A673 (cell line): ENCODE data around the gene GOSR1. TPM values are rescaled to one million over a fixed set of nuclear protein-coding genes. Genes with fewer than 3 reads are reported as not detected.

Source experiments
- BruUV-seq: library from RNA; stranded (reverse); fragments of 400-500 nt; replicated peaks from 2 replicates; lab custom pipeline; 2021; lab: Mats Ljungman, UMichigan
- CTCF ChIA-PET: fragments of 300-600 bp; sonication (Branson Sonifier 250); formaldehyde crosslinking; loops from one replicate; lab custom pipeline; 2022; ENCODE audit warnings: antibody characterized with exemption; lab: Charles Lee
- POLR2A ChIA-PET: fragments of 300-600 bp; sonication (Branson Sonifier 250); formaldehyde crosslinking; loops from one replicate; lab custom pipeline; 2022; ENCODE audit warnings: antibody characterized with exemption; ENCODE audit not compliant: low non-redundant PET; lab: Charles Lee
- DNase-seq: peaks from one replicate; pipeline ENCODE4 v3.0.0-alpha.2; 2015; ENCODE audit warnings: low spot score
- H3K27ac ChIP-seq: fragments of 200-600 bp; sonication (generic); 2 replicates; pipeline ENCODE4 v1.5.1; 2016; ENCODE audit warnings: mixed run types, low read depth, mild to moderate bottlenecking, mixed read lengths, antibody characterized with exemption, low read length; ENCODE audit not compliant: poor library complexity, severe bottlenecking
- H3K27me3 ChIP-seq: fragments of 200-600 bp; sonication (generic); replicated peaks from 2 replicates; pipeline ENCODE4 v1.6.1; 2017; ENCODE audit warnings: mixed run types, low read depth, mild to moderate bottlenecking, mixed read lengths, antibody characterized with exemption, low read length; ENCODE audit not compliant: insufficient read depth, poor library complexity
- H3K36me3 ChIP-seq: fragments of 200-600 bp; sonication (generic); 2 replicates; pipeline ENCODE4 v1.6.1; 2016; ENCODE audit warnings: mixed run types, mild to moderate bottlenecking, mixed read lengths, antibody characterized with exemption, low read length; ENCODE audit not compliant: insufficient read depth, poor library complexity, severe bottlenecking
- H3K4me1 ChIP-seq: fragments of 200-600 bp; sonication (generic); 2 replicates; pipeline ENCODE4 v1.6.1; 2017; ENCODE audit warnings: mixed run types, mild to moderate bottlenecking, mixed read lengths, antibody characterized with exemption, low read length; ENCODE audit not compliant: insufficient read depth, poor library complexity, severe bottlenecking
- H3K4me3 ChIP-seq: fragments of 200-600 bp; sonication (generic); 2 replicates; pipeline ENCODE4 v1.5.1; 2016; ENCODE audit warnings: low read depth, mixed run types, mild to moderate bottlenecking, mixed read lengths, low read length; ENCODE audit not compliant: poor library complexity, severe bottlenecking
- H3K9me3 ChIP-seq: fragments of 200-600 bp; sonication (generic); 2 replicates; pipeline ENCODE4 v1.6.1; 2016; ENCODE audit warnings: mixed run types, low read depth, mild to moderate bottlenecking, mixed read lengths, antibody characterized with exemption, low read length; ENCODE audit not compliant: poor library complexity, severe bottlenecking
- CTCF ChIP-seq: fragments of 300-800, 200-600 bp; sonication (generic); conservative IDR thresholded peaks from 2 replicates; pipeline ENCODE4 v1.5.1; 2017; ENCODE audit warnings: low read depth, mild to moderate bottlenecking, antibody characterized with exemption, low read length, moderate library complexity, mixed read lengths
- EZH2 ChIP-seq: fragments of 200-600 bp; sonication (generic); IDR thresholded peaks from 2 replicates; pipeline ENCODE4 v1.6.1; 2017; ENCODE audit warnings: borderline replicate concordance, low read depth, mild to moderate bottlenecking, mixed read lengths, antibody characterized with exemption, low read length; ENCODE audit not compliant: poor library complexity, severe bottlenecking
- intact Hi-C: fragments of 100-400 bp; cut with micrococcal nuclease; formaldehyde crosslinking; loops from one replicate; pipeline ENCODE4 v1.10.0; 2022; ENCODE audit not compliant: unreplicated experiment
- total RNA-seq: library from RNA; stranded (reverse); gene quantifications from 2 replicates; pipeline ENCODE4 v1.2.3, GENCODE V29; 2021

The GOSR1 gene
- total RNA-seq, 1 experiment from 2014 or later: 69.1 TPM

GRCh38 chr17:30503558-30503957 lies 26.4 kb downstream of the GOSR1 start:
- POLR2A ChIA-PET: no interaction called here
- no peaks in the 10 kb centered on the region for H3K9me3 ChIP-seq
- DNase-seq: no peak
- H3K27ac ChIP-seq: no peak overlapping the region
- TF ChIP-seq CTCF (no peak), EZH2 (no peak)
- CTCF ChIA-PET: no interaction called here
- no peak overlapping the region for H3K4me3 ChIP-seq
- no peaks in the 10 kb centered on the region for H3K4me1 ChIP-seq
- intact Hi-C loops: loop anchor here (10.0 kb wide), 1 partner anchor 51 kb away; no protein-coding TSS in a partner anchor
- BruUV-seq: no TSS peak
- H3K36me3 ChIP-seq: peaks cover 35% of the 10 kb centered on the region
- no peaks in the 10 kb centered on the region for H3K27me3 ChIP-seq

GRCh38 chr17:30505868-30506417 lies 28.7 kb downstream of the GOSR1 start:
- no peak overlapping the region for H3K27ac ChIP-seq
- TF ChIP-seq CTCF: no peak
- no peak for TF ChIP-seq EZH2
- DNase-seq: no peak
- ChIA-PET CTCF (no interaction called here), POLR2A (no interaction called here)
- no peaks in the 10 kb centered on the region for H3K27me3 ChIP-seq
- H3K4me3 ChIP-seq: no peak overlapping the region
- H3K36me3 ChIP-seq: peaks cover 28% of the 10 kb centered on the region
- intact Hi-C loops: loop anchor here (10.0 kb wide), 1 partner anchor 49 kb away; no protein-coding TSS in a partner anchor
- BruUV-seq: no TSS peak
- H3K4me1 ChIP-seq: no peaks in the 10 kb centered on the region
- H3K9me3 ChIP-seq: no peaks in the 10 kb centered on the region

- TF ChIP-seq EZH2 (no peak), CTCF (no peak)
- Histone ChIP-seq H3K4me3 (no peak overlapping the region), H3K36me3 (peaks cover 23% of the 10 kb centered on the region), H3K27ac (no peak overlapping the region), H3K4me1 (no peaks in the 10 kb centered on the region), H3K27me3 (no peaks in the 10 kb centered on the region), H3K9me3 (no peaks in the 10 kb centered on the region)
- intact Hi-C loops: loop anchor here (10.0 kb wide), 1 partner anchor 48 kb away; no protein-coding TSS in a partner anchor
- DNase-seq: no peak
- ChIA-PET CTCF (no interaction called here), POLR2A (no interaction called here)
- BruUV-seq: no TSS peak
These were observed 29.3 kb downstream of the GOSR1 start for GRCh38 chr17:30506481-30506880.
